Measurements from ENCODE around the gene PHLDB2.

DNA sequence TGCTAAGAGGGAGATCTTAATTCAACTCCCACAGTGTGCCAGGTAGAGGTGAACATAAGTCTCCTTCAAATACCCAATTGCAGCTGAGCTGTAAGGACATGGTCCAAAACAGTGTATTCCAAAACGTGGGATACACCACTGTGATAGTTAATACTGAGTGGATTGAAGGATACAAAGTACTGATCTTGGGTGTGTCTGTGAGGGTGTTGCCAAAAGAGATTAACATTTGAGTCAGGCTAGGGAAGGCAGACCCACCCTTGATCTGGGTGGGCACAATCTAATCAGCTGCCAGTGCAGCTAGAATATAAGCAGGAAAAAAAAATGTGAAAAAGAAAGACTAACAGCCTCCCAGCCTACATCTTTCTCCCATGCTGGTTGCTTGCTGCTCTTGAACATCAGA lies 45.1 kb upstream of the PHLDB2 start:
- TF ChIP-seq POLR2AphosphoS5 (IDR thresholded peaks at IDR 0.05) (no peak), POLR2A (IDR thresholded peaks at IDR 0.05) (no peak)
- TF ChIP-seq, protein P1, sequence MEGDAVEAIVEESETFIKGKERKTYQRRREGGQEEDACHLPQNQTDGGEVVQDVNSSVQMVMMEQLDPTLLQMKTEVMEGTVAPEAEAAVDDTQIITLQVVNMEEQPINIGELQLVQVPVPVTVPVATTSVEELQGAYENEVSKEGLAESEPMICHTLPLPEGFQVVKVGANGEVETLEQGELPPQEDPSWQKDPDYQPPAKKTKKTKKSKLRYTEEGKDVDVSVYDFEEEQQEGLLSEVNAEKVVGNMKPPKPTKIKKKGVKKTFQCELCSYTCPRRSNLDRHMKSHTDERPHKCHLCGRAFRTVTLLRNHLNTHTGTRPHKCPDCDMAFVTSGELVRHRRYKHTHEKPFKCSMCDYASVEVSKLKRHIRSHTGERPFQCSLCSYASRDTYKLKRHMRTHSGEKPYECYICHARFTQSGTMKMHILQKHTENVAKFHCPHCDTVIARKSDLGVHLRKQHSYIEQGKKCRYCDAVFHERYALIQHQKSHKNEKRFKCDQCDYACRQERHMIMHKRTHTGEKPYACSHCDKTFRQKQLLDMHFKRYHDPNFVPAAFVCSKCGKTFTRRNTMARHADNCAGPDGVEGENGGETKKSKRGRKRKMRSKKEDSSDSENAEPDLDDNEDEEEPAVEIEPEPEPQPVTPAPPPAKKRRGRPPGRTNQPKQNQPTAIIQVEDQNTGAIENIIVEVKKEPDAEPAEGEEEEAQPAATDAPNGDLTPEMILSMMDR (IDR thresholded peaks at IDR 0.05) = no peak
